ENCODE data around the gene NPAS2. TPM values are rescaled to one million over a fixed set of nuclear protein-coding genes. Genes with fewer than 3 reads are reported as not detected.

NPAS2 gene
- total RNA-seq, 1 experiment from 2014 or later: 0.16 TPM

DNA sequence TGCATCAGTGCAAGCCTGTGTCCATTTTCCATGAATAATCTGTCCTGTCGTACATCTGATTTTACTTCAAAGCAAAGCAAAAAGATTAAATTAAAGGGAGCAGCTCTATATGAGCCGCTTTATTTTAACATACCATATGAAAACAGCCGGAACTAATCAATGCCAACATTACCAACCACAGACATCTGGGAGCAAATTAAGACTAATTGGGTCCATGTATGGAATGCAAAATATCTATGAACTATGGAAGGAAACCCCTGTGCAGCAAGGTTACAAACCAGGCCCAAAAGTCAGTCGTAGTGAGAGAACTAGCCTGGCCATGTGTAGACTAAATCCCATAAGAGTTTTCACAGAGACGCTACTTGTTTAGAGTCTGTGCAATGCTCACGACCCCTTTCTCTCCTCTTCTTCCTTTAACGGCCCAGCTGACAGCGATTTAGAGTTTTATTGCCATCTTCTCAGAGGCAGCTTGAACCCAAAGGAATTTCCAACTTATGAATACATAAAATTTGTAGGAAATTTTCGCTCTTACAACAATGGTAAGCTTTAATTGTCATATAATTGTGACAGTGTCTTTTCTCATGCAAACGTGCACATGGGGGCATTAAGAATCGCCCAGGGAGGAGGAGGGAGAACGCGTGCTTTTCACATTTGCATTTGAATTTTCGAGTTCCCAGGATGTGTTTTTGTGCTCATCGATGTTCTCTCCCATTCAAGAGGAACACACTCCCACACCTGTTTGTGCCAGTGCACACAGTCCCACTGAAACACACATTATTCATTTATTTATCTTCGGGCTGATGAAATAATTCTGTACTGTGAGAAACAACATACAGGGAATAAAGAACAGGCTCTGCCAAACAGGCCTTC is 129.2 kb downstream of the NPAS2 start:
- no peaks in the 10 kb centered on the region for H3K27me3 ChIP-seq
- no peaks in the 10 kb centered on the region for H3K36me3 ChIP-seq
- no peaks in the 10 kb centered on the region for H3K9me3 ChIP-seq
- no peak for DNase-seq
- no peak overlapping the region for H3K4me3 ChIP-seq

DNA sequence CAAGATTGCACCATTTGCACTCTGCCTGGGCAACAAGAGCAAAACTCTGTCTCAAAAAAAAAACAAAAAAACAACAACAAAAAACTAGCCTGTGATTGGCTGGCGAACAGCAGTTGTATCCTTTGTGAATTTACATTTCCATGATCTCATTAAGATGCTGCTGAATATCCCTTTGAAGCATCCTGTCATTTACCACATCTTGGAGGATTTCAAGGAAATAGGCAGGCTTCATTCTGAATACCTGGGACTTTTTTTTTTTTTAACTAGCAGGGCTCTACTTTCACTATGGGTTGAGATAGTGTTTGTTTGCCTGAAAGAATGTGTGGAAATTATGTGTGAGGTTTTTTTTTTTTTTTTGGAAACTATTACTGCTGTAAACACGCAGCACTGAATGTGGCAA is 132.6 kb downstream of the NPAS2 start:
- Histone ChIP-seq H3K36me3 (no peaks in the 10 kb centered on the region), H3K27me3 (no peaks in the 10 kb centered on the region), H3K9me3 (no peaks in the 10 kb centered on the region), H3K4me3 (no peak overlapping the region)
- DNase-seq: no peak

DNA sequence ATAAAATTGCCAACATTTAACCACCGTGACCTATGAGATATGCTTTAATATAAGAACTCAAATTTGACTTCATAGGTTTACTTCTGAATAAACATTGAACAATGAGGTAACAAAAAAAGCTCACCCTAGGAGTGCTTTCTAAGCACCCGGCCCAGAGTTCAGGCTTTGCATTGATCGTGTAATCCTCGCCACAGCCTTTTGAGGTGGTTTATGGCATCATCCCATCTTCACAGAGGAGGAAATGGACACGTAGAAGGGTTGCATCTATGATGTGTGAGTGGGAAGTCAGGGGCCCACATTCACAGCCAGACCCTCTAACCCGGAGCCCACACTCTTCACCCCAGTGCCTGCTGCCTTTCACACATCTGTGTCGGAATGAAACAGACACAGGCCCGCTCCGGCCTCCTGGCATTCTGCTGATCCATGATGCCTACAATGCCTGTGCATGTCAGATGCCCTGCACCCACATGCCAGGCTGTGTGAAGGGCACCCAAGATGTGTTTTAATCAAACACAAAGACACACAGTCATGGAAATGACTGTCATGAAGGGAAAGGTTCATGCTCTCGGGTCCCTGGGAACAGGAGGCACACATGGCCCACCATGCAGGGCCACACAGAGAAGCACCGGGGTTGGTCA is 133.6 kb downstream of the NPAS2 start:
- H3K9me3 ChIP-seq: no peaks in the 10 kb centered on the region
- no peaks in the 10 kb centered on the region for H3K27me3 ChIP-seq
- H3K36me3 ChIP-seq: no peaks in the 10 kb centered on the region
- no peak for DNase-seq
- no peak overlapping the region for H3K4me3 ChIP-seq

DNA sequence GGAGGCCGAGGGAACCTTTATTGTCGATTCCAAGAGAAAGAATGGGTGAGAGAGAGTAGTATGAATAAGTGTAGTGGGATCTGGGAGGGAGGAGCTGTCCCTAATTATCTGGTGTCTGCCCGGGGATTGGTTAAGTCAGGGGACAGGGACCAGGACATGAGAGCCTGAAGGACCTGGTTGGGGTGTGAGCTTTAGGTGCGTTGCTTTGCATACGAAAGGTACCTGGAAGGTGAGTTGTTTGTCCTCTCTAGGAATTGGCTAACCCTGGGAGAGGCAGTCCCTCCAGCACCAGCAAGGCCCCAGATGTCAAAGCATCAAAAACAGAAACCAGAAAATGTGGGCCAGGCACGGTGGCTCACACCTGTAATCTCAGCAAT is 134.1 kb downstream of the NPAS2 start:
- DNase-seq: no peak
- no peaks in the 10 kb centered on the region for H3K27me3 ChIP-seq
- H3K9me3 ChIP-seq: no peaks in the 10 kb centered on the region
- H3K4me3 ChIP-seq: no peak overlapping the region
- H3K36me3 ChIP-seq: no peaks in the 10 kb centered on the region

DNA sequence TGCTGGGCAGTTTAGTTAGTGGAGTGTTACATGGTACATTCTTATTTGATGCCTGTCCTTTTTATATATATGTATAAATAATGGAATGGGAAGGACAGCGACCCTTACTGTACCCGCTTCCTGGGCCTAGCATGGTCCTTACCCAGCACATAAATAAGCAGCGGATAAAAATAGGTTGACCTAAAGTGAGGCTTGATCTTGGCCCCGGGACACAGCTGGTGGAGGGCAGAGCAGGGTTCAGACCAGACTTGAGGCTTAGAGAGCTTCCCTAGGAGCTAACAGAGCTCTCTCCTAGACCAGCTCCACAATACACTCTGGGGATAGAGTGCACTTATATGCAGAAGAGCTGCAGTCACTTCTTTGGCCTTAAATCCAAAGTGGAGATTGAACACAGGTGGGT is 135.3 kb downstream of the NPAS2 start:
- Histone ChIP-seq H3K36me3 (no peaks in the 10 kb centered on the region), H3K9me3 (no peaks in the 10 kb centered on the region), H3K27me3 (no peaks in the 10 kb centered on the region), H3K4me3 (no peak overlapping the region)
- no peak for DNase-seq

DNA sequence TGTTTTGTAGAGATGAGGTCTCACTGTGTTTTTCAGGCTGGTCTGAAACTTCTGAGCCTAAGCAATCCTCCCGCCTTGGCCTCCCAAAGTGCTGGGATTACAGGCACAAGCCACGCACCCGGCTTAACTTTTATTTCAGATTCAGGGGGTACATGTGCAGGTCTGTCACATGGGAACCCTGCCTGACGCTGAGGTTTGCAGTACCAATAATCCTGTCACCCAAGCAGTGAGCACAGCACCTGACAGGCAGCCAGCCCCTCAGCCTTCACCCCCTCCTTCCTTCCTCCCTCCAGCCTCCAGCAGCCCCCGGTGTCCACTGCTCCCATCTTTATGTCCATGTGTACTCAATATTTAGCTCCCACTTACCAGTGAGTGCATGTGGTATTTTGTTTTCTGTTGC is 136.1 kb downstream of the NPAS2 start:
- Histone ChIP-seq H3K36me3 (no peaks in the 10 kb centered on the region), H3K4me3 (no peak overlapping the region), H3K9me3 (no peaks in the 10 kb centered on the region), H3K27me3 (no peaks in the 10 kb centered on the region)
- no peak for DNase-seq

DNA sequence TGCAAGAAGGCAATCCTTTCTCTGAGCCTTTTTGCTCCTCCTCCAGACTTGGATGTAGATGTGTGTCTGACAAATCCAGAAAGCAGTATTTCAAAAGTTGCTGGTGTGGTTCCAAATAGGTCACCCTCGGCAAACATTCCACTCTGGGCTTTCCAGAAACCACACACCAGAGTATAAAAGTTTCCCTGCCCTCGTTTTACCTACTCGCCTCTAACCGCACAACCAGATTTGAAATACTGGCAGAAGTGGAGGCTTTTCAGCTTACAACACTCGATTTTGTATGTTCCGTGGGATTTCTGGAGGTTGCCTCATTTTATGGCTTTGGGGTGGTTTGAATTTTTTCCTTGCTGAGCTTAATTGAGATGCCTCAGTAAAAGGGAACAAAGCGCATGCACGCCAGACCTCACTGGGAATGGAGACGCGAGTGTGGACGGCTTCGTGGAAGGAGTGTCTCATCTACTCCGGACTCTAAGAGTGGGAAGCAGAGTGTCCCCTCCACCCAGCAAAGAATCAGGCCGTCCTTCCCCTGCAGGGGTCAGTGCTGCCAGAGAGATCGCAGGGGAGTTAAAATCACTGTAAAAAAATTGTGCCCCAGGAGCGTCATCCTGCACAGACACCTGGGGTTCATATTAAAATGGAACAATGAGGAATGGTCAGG is 138.2 kb downstream of the NPAS2 start:
- Histone ChIP-seq H3K4me3 (no peak overlapping the region), H3K27me3 (no peaks in the 10 kb centered on the region), H3K9me3 (no peaks in the 10 kb centered on the region), H3K36me3 (no peaks in the 10 kb centered on the region)
- peak; percentile 23 for DNase-seq

DNA sequence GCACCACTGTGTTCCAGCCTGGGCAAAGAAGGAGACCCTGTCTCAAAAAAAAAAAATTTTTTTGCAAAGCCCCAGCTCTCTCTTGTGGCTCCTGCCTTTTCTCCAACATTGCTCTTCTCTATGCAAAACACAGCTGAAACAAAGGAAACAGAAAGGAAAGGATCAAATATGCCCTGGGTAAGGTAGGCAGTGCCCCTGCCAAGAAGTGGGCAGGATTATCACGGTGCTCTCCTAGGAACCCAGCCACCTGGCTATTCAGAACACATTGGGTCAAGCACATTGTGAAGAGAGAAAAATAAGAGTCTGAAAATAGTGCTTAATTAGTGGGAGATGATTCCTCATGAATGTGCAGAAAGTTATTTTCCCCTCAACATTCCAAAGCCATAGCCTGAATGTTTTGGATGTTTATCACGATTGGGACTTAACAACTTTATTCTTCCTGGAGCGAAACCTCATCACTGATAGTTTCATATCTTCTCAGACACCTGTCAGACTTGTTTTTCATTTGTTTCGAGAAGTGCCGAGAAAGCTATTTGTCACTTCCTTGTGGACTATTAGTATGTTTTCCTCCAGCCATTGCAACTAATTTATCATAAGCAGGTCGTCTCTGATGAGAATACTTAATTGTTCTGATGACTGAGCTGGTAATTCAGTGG is 139.4 kb downstream of the NPAS2 start:
- Histone ChIP-seq H3K4me3 (no peak overlapping the region), H3K9me3 (no peaks in the 10 kb centered on the region), H3K36me3 (no peaks in the 10 kb centered on the region), H3K27me3 (no peaks in the 10 kb centered on the region)
- DNase-seq: no peak

DNA sequence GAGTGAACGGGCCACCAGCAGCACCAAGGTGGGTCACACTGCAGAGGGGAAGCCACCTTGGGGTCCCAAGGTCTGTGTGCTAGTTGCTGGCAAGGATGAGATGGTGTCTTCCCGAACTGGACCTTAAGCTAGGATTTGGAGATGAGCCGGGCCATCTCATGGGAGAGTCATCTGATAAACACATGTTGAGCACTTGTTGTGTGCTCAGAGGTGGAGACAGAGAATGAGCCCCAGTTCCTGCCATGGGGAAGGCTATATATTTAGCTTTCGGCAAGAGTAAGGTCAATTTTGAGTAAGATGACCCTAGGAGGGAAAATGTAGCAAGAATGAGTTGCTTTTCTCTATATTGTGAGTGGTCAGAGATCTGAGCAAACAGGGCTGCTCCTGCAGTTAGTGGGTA is 140.7 kb downstream of the NPAS2 start:
- no peaks in the 10 kb centered on the region for H3K27me3 ChIP-seq
- no peaks in the 10 kb centered on the region for H3K36me3 ChIP-seq
- no peaks in the 10 kb centered on the region for H3K9me3 ChIP-seq
- no peak for DNase-seq
- H3K4me3 ChIP-seq: no peak overlapping the region

DNA sequence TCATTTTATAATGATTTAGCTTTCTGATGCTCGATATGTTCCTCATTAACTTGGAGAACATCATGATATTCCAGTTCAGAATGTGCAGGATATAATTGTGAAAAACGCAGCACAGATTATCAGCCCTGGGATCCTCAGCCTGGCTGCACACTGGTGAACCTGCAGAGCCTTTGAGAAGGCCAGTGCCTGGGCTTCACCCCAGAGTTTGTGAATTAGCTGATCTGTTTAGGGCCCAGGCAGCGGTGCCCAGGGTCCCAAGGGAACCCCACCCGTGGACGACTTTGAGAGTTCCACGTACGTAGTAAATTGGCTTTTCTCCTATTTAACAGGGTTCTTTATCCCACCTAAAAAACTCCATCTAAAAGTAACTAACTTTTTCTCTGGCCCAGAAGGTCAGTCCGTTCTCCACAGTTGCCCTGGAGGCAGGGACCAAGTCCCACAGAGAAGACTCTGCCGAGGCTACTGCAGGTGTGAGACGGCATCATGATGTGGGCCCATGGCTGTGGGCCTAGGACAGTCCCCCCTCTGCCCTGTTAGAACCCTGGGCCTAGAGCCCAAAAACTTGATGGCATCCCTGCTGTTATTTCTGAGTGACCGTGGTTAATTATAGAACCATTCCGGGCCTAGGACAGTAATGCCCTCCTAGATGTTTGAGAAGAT is 142.6 kb downstream of the NPAS2 start:
- no peaks in the 10 kb centered on the region for H3K36me3 ChIP-seq
- no peak overlapping the region for H3K4me3 ChIP-seq
- H3K9me3 ChIP-seq: no peaks in the 10 kb centered on the region
- H3K27me3 ChIP-seq: no peaks in the 10 kb centered on the region
- no peak for DNase-seq

DNA sequence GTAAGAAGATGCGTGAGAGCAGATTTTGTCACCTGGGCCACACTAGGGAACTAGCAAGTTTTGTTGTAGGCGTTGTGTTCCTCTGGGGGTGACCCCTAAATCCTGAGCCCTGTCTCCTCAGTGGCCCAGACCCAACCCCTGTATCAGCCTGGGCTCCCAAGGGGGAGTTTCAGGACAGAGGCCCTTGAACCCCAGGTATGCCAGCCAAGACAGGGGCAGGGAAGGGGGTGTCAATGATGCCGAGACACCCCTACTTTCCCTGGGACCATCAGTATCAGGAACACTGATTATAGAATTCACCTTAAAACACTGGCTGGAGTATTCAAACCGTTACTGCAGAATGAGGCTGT is 143.1 kb downstream of the NPAS2 start:
- Histone ChIP-seq H3K27me3 (no peaks in the 10 kb centered on the region), H3K9me3 (no peaks in the 10 kb centered on the region), H3K36me3 (no peaks in the 10 kb centered on the region), H3K4me3 (no peak overlapping the region)
- no peak for DNase-seq

DNA sequence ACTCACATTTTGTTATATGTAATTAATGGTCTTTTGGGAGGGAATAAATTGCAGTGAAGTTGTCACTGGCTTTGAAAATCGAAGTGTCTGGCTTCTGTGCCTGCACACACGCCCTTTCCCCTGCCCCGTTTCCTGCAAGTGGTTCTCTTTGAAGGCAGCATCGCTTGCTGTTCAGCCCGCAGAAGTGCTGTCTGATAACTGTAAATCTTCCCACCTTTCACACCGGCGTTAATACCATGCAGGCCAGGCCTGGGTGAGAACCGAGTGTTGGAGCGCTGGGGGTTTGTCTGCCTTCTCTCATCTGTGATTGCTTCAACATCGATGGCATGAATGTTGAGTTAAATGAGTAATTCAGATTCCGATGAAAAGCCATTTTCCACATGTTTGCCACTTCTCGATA is 144.3 kb downstream of the NPAS2 start:
- DNase-seq: no peak
- H3K27me3 ChIP-seq: no peaks in the 10 kb centered on the region
- H3K36me3 ChIP-seq: no peaks in the 10 kb centered on the region
- no peaks in the 10 kb centered on the region for H3K9me3 ChIP-seq
- H3K4me3 ChIP-seq: no peak overlapping the region

DNA sequence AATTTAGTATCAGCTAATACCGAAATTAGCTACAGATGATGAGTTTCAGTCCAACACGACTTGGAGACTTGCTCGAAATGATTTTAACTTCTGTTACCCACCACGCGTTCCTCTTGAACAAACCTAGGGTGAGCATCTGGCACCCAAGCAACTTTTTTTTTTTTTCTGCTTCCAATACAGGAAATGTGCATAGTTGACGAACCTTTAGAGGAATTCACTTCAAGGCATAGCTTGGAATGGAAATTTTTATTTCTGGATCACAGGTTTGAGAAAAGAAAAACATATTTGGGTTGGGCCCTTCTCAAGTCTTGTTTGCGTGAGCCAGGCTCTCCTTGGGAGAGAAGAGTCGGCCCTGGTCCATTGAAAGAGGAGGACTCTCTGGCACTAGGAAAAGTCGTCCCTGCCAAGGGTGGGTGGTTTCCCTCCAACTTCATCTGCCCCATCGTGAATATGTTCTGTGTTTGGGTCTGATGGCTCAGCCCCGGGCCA is 144.8 kb downstream of the NPAS2 start:
- H3K27me3 ChIP-seq: no peaks in the 10 kb centered on the region
- DNase-seq: peak; percentile 18
- H3K9me3 ChIP-seq: no peaks in the 10 kb centered on the region

DNA sequence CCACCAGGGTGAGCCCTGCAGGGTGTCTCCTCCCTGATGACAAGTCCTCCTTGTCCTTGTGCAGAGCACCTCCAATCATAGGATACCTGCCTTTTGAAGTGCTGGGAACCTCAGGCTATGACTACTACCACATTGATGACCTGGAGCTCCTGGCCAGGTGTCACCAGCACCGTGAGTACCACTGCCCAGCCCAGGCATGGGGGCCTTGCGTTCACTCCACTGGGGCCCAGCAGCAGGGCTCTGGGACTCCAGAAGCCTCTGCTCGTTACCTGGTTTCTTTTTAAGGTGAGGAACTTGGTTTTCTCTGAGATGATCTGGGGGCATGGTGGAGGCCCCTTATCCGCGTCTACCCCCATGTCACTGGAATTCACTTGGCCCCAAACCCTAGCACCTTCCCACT is 145.7 kb downstream of the NPAS2 start:
- DNase-seq: no peak
- H3K27me3 ChIP-seq: no peaks in the 10 kb centered on the region

More for the DNA sequence above, 144.8 kb downstream of the NPAS2 start:
- no peaks in the 10 kb centered on the region for H3K36me3 ChIP-seq
- H3K4me3 ChIP-seq: no peak overlapping the region

DNA sequence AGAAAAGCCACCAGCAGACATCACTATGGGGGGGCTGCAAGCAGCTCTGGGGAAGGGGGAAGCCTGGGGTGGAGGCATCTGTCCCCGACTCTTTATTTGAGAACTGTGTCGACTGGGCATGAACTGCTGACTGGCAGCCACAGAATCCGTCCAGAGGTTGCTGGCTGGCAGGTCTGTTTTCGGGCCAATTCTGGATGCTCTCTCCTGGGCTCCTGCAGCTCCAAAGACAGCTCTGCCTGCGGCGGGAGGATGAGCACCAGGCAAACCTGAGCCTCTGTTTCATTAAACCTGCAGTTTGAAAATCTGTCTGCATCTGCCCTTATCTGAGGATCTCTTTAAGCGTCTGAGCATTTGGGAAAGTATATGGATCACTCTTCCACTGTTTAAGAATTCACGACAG is 147.8 kb downstream of the NPAS2 start:
- H3K9me3 ChIP-seq: no peaks in the 10 kb centered on the region
- no peak for DNase-seq
- no peaks in the 10 kb centered on the region for H3K27me3 ChIP-seq
- H3K4me3 ChIP-seq: no peak overlapping the region
- H3K36me3 ChIP-seq: no peaks in the 10 kb centered on the region

More for the DNA sequence above, 145.7 kb downstream of the NPAS2 start:
- H3K36me3 ChIP-seq: no peaks in the 10 kb centered on the region
- H3K4me3 ChIP-seq: no peak overlapping the region
- no peaks in the 10 kb centered on the region for H3K9me3 ChIP-seq

DNA sequence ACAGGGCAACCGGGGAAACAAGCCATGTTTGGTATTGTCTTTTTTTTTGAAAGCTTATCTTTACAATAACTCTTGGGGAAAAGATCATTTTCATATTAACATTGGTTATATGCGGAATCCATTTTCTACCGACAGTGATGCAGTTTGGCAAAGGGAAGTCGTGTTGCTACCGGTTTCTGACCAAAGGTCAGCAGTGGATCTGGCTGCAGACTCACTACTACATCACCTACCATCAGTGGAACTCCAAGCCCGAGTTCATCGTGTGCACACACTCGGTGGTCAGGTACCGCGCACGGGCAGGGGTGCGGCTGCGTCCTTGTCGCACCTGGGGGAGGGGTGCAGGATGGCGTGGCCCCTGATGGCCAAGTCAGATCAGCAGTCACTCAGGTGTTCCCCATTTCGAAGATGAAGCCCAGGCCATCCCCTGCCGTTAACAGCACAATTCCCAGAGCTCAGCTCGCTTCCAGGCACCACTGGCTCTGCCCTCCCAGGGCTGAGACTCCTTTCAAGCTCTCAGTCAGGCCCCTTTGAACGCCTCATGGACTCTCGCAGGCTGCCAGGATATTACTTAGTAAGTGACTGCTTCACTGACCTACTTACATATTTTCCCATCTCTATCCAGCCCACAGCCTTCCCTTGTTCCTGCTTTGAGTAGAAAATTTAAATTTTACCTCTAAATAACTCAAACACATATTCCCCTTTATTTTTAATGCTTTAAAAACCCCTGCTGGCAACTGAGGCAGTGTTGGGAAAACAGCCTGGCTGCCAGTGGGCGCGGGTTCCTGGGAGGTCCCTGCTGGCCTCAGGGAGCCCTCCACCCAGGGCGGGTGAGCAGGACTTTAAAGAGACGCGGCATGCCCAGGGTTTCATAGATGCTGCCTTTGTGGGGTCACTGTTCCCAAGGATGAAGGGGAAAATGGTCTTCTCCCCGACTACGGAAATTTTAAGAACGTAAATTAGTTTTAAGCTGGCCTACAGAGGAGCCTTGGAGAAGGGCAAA is 148.5 kb downstream of the NPAS2 start:
- H3K27me3 ChIP-seq: no peaks in the 10 kb centered on the region
- H3K36me3 ChIP-seq: no peaks in the 10 kb centered on the region
- H3K9me3 ChIP-seq: no peaks in the 10 kb centered on the region
- no peak for DNase-seq
- no peak overlapping the region for H3K4me3 ChIP-seq
